HepG2 (cell line): ENCODE measurements around the gene IL10. TPM values are rescaled to one million over a fixed set of nuclear protein-coding genes. Genes with fewer than 3 reads are reported as not detected.

Source experiments
- ATAC-seq: fragments of 200-7000 bp; cut with Tn5 transposase; 3 replicates; pipeline ENCODE4 v1.9.1; 2020; ENCODE audit warnings: mild to moderate bottlenecking, moderate library complexity
- BruUV-seq: library from RNA; stranded (reverse); fragments of 400-500 nt; replicated peaks from 2 replicates; lab custom pipeline; 2021; lab: Mats Ljungman, UMichigan
- CTCF ChIA-PET: fragments of 300-600 bp; formaldehyde crosslinking; extraction: SDS; loops from one replicate; lab custom pipeline; 2021; ENCODE audit warnings: low total read pairs, inconsistent platforms, low intra/inter-chr PET ratio; lab: Yijun Ruan, JAX
- POLR2A ChIA-PET: fragments of 350-600 bp; sonication (Branson Sonifier 250); formaldehyde crosslinking; loops from one replicate; lab custom pipeline; 2020; ENCODE audit warnings: antibody characterized with exemption, inconsistent platforms; lab: Yijun Ruan, JAX
- DNase-seq: peaks from one replicate; pipeline ENCODE4 v3.0.0-alpha.2; 2015; ENCODE audit warnings: low spot score
- FAIRE-seq: peaks from 3 replicates; lab custom pipeline; 2011; peaks lifted over from hg19 to GRCh38; lab: Jason Lieb, UNC
- H2AFZ ChIP-seq: one replicate; pipeline ENCODE4 v1.6.1; 2011; ENCODE audit warnings: low read length, inconsistent platforms
- H3K27ac ChIP-seq: fragments of 300-600 bp; 3 replicates; pipeline ENCODE4 v1.8.0; 2011; ENCODE audit warnings: mixed run types, mild to moderate bottlenecking, mixed read lengths, low read length, inconsistent platforms; ENCODE audit not compliant: insufficient read depth; ENCODE audit errors: extremely low read length
- H3K27me3 ChIP-seq, 2 experiments: fragments of 200-600 bp in 1 of 2; 2 replicates in 1 of 2; 3 replicates in 1 of 2; pipeline versions ENCODE4 v1.6.0 to v1.8.0; 2011; ENCODE audit warnings: low read length in 2 of 2, mild to moderate bottlenecking in 2 of 2, moderate library complexity in 2 of 2, inconsistent platforms in 1 of 2; ENCODE audit not compliant: insufficient read depth in 2 of 2, control insufficient read depth in 1 of 2
- H3K36me3 ChIP-seq, 2 experiments: fragments of 200-600 bp in 1 of 2; replicated peaks in 1 of 2; 2 replicates in 1 of 2; 3 replicates in 1 of 2; pipeline versions ENCODE4 v1.5.1 to v1.8.0; 2011; ENCODE audit warnings: low read length in 2 of 2, inconsistent platforms in 1 of 2; ENCODE audit not compliant: insufficient read depth in 2 of 2, control insufficient read depth in 1 of 2
- H3K4me1 ChIP-seq: 2 replicates; pipeline ENCODE4 v1.5.1; 2012; ENCODE audit warnings: low read length, inconsistent platforms; ENCODE audit not compliant: insufficient read depth
- H3K4me2 ChIP-seq: 2 replicates; pipeline ENCODE4 v1.6.0; 2011; ENCODE audit warnings: low read depth, low read length, inconsistent platforms
- H3K4me3 ChIP-seq, 3 experiments: fragments of 200-600 bp in 1 of 3; sonication (generic), shearing (Covaris generic) in 1 of 3; replicated peaks in 1 of 3; 2 replicates each; pipeline ENCODE4 v1.5.1; 2011 to 2016; ENCODE audit warnings: low read length in 3 of 3, inconsistent platforms in 2 of 3, low read depth in 2 of 3, mild to moderate bottlenecking in 2 of 3, control low read depth in 1 of 3, mixed read lengths in 1 of 3; ENCODE audit not compliant: insufficient read depth in 1 of 3
- H3K79me2 ChIP-seq: one replicate; pipeline ENCODE4 v1.6.1; 2011; ENCODE audit warnings: low read length, inconsistent platforms; ENCODE audit not compliant: insufficient read depth
- H3K9ac ChIP-seq: 2 replicates; pipeline ENCODE4 v1.6.0; 2011; ENCODE audit warnings: mild to moderate bottlenecking, low read depth, low read length, inconsistent platforms; ENCODE audit not compliant: insufficient read depth
- H3K9me3 ChIP-seq: 2 replicates; pipeline ENCODE4 v1.5.1; 2012; ENCODE audit warnings: mild to moderate bottlenecking, low read length
- H4K20me1 ChIP-seq: 2 replicates; pipeline ENCODE4 v1.6.0; 2011; ENCODE audit warnings: inconsistent platforms, mild to moderate bottlenecking, low read length, moderate library complexity; ENCODE audit not compliant: insufficient read depth
- AHR ChIP-seq: IDR thresholded peaks from 2 replicates; pipeline ENCODE4 v1.6.1; 2018; ENCODE audit warnings: missing genetic modification reagents, missing compliant biosample characterization
- CAMTA2 ChIP-seq: sonication (generic); formaldehyde crosslinking; IDR thresholded peaks from 2 replicates; pipeline ENCODE4 v1.4.0; 2020; ENCODE audit warnings: mild to moderate bottlenecking, missing genetic modification reagents, borderline replicate concordance
- CREB1 ChIP-seq, 2 experiments: fragments of 450-650 bp in 1 of 2; IDR thresholded peaks; 2 replicates each; pipeline ENCODE4 v1.6.1; 2016 to 2017; ENCODE audit warnings: control low read depth in 1 of 2, mild to moderate bottlenecking in 1 of 2, missing compliant biosample characterization in 1 of 2, missing genetic modification characterization in 1 of 2
- FOXJ3 ChIP-seq: sonication (generic); formaldehyde crosslinking; IDR thresholded peaks from 2 replicates; pipeline ENCODE4 v1.4.0; 2020; ENCODE audit warnings: missing genetic modification reagents, mild to moderate bottlenecking, borderline replicate concordance
- GTF2F1 ChIP-seq: fragments of 150-350 bp; IDR thresholded peaks from 2 replicates; pipeline ENCODE4 v1.6.1; 2014; ENCODE audit warnings: low read length
- HMG20A ChIP-seq: IDR thresholded peaks from 2 replicates; pipeline ENCODE4 v1.6.1; 2016; ENCODE audit warnings: borderline replicate concordance
- JUNB ChIP-seq: sonication (generic); formaldehyde crosslinking; IDR thresholded peaks from 2 replicates; pipeline ENCODE4 v1.8.0; 2022; ENCODE audit warnings: missing genetic modification reagents, mild to moderate bottlenecking, borderline replicate concordance
- KDM4B ChIP-seq: sonication (generic); formaldehyde crosslinking; IDR thresholded peaks from 2 replicates; pipeline ENCODE4 v1.4.0; 2020; ENCODE audit warnings: missing genetic modification reagents
- KLF16 ChIP-seq, 2 experiments: sonication (generic) in 1 of 2; formaldehyde crosslinking in 1 of 2; IDR thresholded peaks; 2 replicates each; pipeline versions ENCODE4 v1.6.1 to v1.8.0; 2016 to 2023; ENCODE audit warnings: missing genetic modification reagents in 2 of 2, missing compliant biosample characterization in 1 of 2
- KMT2B ChIP-seq: IDR thresholded peaks from 2 replicates; pipeline ENCODE4 v1.6.1; 2016; ENCODE audit warnings: missing genetic modification reagents, missing compliant biosample characterization
- RARA ChIP-seq: IDR thresholded peaks from 2 replicates; pipeline ENCODE4 v1.6.1; 2016; ENCODE audit warnings: missing genetic modification reagents, missing compliant biosample characterization
- RXRA ChIP-seq: sonication (generic); formaldehyde crosslinking; IDR thresholded peaks from 2 replicates; pipeline ENCODE4 v1.5.1; 2020; ENCODE audit warnings: missing genetic modification reagents
- SRSF9 ChIP-seq: fragments of 200-400 bp; formaldehyde crosslinking; IDR thresholded peaks from 2 replicates; pipeline ENCODE4 v1.6.1; 2018; ENCODE audit warnings: borderline replicate concordance, mild to moderate bottlenecking, low read depth, low read length; ENCODE audit not compliant: insufficient read depth, poor library complexity, severe bottlenecking
- TOPORS ChIP-seq: sonication (generic); formaldehyde crosslinking; IDR thresholded peaks from 2 replicates; pipeline ENCODE4 v1.8.0; 2023; ENCODE audit warnings: mild to moderate bottlenecking, missing genetic modification reagents
- ZFX ChIP-seq: sonication (generic); formaldehyde crosslinking; IDR thresholded peaks from 2 replicates; pipeline ENCODE4 v1.4.0; 2020; ENCODE audit warnings: mild to moderate bottlenecking, low read depth, missing genetic modification reagents, moderate library complexity
- ZNF713 ChIP-seq: sonication (generic); formaldehyde crosslinking; IDR thresholded peaks from 2 replicates; pipeline ENCODE4 v1.4.0; 2020; ENCODE audit warnings: mild to moderate bottlenecking, missing genetic modification reagents
- WGBS: methylation state at CpG from one replicate; pipeline ENCODE4 v1.1.6; 2017; ENCODE audit warnings: low lambda C conversion rate; 5-methylcytosine and 5-hydroxymethylcytosine counted together
- in situ Hi-C: cut with HindIII; loops from 2 replicates; pipeline ENCODE4 v1.10.0; 2017; ENCODE audit warnings: low pct_unique_long_range_greater_than_20kb; ENCODE audit not compliant: extremely low pct_ligation_motif_present
- intact Hi-C: fragments of 100-400 bp; cut with micrococcal nuclease; formaldehyde crosslinking; loops from one replicate; pipeline ENCODE4 v1.10.0; 2022; ENCODE audit not compliant: unreplicated experiment
- polyA plus RNA-seq, 8 experiments: library from polyadenylated mRNA; depleted of rRNA in 3 of 8; stranded (reverse) in 7 of 8; unstranded in 1 of 8; fragments of >200 nt; fragmentation: Illumina TruSeq in 4 of 8; extraction: Trizol in 4 of 8; gene quantifications; 2 replicates each; pipeline versions ENCODE4 v1.2.1 to v1.2.3, GENCODE V29; 2011 to 2016; ENCODE audit warnings: low read depth in 4 of 8, missing spikeins in 1 of 8, mixed read lengths in 1 of 8; ENCODE audit not compliant: insufficient read depth in 1 of 8
- total RNA-seq, 5 experiments: library from RNA; depleted of rRNA; stranded (reverse); fragments of >200 nt; fragmentation: Illumina TruSeq; extraction: Trizol; gene quantifications; 2 replicates each; pipeline ENCODE4 v1.2.3, GENCODE V29; 2016; ENCODE audit warnings: low read depth in 1 of 5
- TF ChIP-seq, protein P1 (sequence below): sonication (generic); formaldehyde crosslinking; IDR thresholded peaks from 2 replicates; pipeline ENCODE4 v1.9.0; 2021; ENCODE audit warnings: missing genetic modification reagents, mild to moderate bottlenecking, borderline replicate concordance
- TF ChIP-seq, protein P2 (sequence below): IDR thresholded peaks from 2 replicates; pipeline ENCODE4 v1.6.1; 2012; ENCODE audit warnings: inconsistent platforms

IL10 gene
- total and polyA plus RNA-seq, 2 of the 13 experiments (the other 11 are each of a cell fraction or from before 2014, with no cell fraction given), result not detected

DNA sequence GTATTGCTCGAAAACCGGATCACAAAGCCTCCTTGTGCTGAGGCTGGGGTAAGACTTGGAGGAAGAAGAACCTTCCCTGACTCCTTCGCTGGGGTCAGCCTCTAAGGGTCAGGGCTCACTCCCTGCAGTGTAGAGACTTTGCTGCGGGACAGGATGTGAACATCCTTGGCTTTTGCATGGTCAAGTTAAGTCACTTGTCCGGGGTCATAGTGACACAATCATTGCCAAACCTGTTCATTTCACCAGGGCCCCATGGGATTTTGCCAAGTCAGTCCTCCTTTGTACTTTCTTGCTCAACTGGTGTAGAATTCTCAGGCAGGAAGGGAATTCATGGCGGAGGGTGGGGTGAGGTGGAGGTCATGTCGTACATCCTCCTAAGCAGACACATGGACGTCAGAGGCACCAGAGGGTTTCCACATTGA is 24.7 kb upstream of the IL10 start:
- Histone ChIP-seq H3K9me3 (no peaks in the 10 kb centered on the region), H3K27ac (no peak overlapping the region), H3K4me2 (no peak overlapping the region), H3K4me3 (no peak overlapping the region), H3K36me3 (no peaks in the 10 kb centered on the region), H2AFZ (no peak overlapping the region), H3K4me1 (no peaks in the 10 kb centered on the region), H3K9ac (no peak overlapping the region), H4K20me1 (no peaks in the 10 kb centered on the region), H3K79me2 (no peaks in the 10 kb centered on the region), H3K27me3 (no peaks in the 10 kb centered on the region; a peak in 1 of 5 replicates)
- TF ChIP-seq ZFX (CRISPR knock-in tag), result no peak
- no peak for TF ChIP-seq KDM4B
- TF ChIP-seq SRSF9, result no peak
- TF ChIP-seq GTF2F1, result no peak
- no peak for TF ChIP-seq RXRA
- TF ChIP-seq KLF16 (CRISPR knock-in tag; IDR thresholded peaks at IDR 0.05), result no peak
- TF ChIP-seq RARA (CRISPR knock-in tag), result no peak
- TF ChIP-seq HMG20A (CRISPR knock-in tag), result no peak
- no peak for TF ChIP-seq FOXJ3
- no peak for TF ChIP-seq KMT2B (CRISPR knock-in tag)
- TF ChIP-seq, protein P1, sequence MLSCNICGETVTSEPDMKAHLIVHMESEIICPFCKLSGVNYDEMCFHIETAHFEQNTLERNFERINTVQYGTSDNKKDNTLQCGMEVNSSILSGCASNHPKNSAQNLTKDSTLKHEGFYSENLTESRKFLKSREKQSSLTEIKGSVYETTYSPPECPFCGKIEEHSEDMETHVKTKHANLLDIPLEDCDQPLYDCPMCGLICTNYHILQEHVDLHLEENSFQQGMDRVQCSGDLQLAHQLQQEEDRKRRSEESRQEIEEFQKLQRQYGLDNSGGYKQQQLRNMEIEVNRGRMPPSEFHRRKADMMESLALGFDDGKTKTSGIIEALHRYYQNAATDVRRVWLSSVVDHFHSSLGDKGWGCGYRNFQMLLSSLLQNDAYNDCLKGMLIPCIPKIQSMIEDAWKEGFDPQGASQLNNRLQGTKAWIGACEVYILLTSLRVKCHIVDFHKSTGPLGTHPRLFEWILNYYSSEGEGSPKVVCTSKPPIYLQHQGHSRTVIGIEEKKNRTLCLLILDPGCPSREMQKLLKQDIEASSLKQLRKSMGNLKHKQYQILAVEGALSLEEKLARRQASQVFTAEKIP (CRISPR knock-in tag), result no peak
- no peak for TF ChIP-seq JUNB (CRISPR knock-in tag)
- no peak for TF ChIP-seq CREB1 (IDR thresholded peaks at IDR 0.05)
- TF ChIP-seq CREB1 (CRISPR knock-in tag; IDR thresholded peaks at IDR 0.05), result no peak
- no peak for TF ChIP-seq CAMTA2 (CRISPR knock-in tag)
- no peak for TF ChIP-seq ZNF713 (CRISPR knock-in tag)
- no peak for TF ChIP-seq TOPORS (CRISPR knock-in tag)
- TF ChIP-seq AHR (CRISPR knock-in tag), result no peak
- TF ChIP-seq, protein P2, sequence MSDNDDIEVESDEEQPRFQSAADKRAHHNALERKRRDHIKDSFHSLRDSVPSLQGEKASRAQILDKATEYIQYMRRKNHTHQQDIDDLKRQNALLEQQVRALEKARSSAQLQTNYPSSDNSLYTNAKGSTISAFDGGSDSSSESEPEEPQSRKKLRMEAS, result no peak
- ChIA-PET CTCF (no interaction called here), POLR2A (no interaction called here)
- BruUV-seq, result no TSS peak
- DNase-seq (no peak), ATAC-seq (no peak), FAIRE-seq (no peak)
- intact Hi-C loops, result no loop called here
- WGBS, result 21% methylated on average over 5 of the region's 8 CpGs
- in situ Hi-C loops, result no loop called here
